HG02571 (cell line): ENCODE measurements around the gene ADAMTS12.

Experiments used
- ATAC-seq: cut with Tn5 transposase; IDR thresholded peaks from one replicate; pipeline ENCODE4 v1.9.1; 2021; ENCODE audit warnings: mild to moderate bottlenecking, moderate library complexity; ENCODE audit not compliant: unreplicated experiment

The ADAMTS12 gene

DNA sequence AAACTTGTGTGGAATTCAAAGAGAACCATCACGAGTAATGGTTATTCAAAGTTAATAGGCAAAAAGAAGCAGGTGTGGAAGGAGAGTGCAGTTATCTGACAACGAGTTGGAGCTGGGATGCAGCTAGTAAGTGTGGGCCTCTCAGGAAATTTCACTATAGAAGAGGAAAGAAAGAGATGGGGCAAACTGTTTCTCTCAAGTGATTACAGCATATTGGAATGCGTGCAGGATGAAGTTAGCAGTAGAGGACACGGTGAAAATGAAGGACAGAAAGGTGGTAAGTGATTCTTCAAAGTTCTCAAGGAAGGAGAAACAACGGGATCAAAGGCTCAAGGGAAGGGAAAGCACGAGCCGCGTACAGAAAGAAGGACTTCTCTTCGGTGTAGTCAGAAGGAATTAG, 84.0 kb downstream of the ADAMTS12 start:
- no peak for ATAC-seq

DNA sequence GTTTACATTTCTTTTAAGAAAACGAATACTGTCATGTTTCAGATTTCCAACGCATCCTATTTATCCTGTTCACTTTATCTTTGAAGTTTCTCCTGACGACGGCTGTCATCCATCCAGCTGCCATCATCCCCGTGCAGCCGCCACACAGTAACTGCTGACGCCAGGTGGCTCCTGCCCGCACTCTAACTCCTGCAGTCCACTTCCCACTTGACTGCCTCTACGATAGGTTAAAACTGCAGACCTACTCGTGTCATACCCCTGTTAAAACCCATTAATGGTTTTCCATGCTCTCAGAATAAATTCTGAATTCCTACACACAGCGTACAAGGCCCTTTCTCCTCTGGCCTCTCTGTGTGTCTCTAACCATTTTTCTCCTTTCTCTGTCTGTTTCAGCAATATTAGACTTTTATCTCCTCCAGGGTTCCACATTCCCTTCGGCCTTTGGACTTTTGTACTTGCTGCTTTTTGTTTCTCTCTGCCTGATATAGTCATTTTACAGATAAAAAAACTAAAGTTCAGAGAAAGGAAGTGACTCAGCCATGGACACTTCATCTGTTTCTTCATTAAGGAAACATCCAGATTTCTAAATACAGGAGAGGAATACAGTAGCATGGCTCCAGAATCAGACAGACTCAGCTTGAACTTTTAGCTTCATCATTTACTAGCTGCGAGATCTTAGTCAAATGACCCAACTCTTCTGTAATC, 84.9 kb downstream of the ADAMTS12 start:
- ATAC-seq = no peak

DNA sequence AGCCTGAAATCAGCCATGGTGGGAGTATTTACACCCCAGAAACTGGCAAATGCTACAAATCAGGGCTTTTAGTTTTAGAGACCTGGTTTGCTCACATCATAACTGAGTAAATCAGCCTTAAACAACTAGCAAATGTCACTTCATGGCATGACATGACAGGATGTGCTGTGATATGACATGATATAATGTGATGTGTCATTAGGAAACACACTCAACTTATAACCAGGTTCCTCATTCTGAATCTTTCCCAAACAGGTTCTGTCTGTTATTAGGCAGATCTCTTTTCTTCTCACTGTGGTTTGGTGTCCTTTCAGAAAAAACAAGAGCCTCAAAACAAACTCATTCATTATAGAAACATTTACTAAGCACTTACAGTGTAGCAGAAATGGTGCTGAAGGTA, 90.5 kb downstream of the ADAMTS12 start:
- ATAC-seq = no peak

DNA sequence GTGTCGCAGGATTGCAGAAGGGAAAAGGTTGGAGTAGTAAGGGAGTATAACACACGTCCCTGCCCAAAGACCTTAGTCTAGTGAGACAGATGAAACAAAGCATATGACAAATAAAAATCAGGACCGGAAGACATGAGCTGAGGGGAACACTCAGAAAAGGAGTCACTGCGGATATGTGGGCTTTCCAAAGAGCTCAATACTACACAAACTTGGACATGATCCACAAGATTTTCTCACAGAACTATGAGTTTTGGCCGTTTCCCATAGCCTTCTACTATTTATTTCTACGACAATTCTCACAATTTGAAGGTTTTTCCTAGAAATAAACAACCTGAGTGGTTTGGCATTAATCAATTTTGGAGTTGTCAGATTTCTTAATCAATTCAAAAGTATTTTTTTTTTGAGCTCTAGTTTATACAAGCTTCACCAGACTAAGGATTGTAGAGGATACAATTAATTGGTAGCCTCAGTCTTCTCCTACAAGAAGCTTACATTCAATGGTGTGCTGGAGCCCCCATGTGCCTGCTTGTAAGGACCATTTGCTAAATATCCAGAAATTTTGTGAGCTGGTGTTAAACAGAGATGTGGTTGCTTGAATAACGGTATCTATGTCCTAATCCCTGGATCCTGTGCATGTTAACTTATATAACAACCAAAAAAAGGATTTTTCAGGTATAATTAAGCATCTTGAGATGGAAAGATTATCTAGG, 91.4 kb downstream of the ADAMTS12 start:
- no peak for ATAC-seq

DNA sequence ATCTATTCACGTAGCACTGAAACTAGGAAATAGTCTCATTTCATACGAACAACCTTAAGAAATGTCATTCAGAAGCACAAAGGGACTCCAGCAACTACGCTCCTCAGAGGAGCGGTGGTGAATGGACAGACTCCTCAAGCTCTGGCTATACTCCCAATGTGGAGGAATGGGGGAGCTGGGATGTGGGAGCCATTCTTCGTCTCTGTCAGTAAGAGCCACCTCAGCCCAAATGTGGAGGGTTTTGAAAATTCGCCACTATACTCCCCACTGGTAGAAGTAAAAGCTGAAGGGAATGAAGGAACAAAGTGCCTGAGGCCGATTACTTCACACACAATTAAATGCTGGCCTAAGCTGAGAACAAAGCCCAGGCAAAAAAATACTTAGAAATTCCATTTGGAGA, 96.3 kb downstream of the ADAMTS12 start:
- ATAC-seq = no peak

DNA sequence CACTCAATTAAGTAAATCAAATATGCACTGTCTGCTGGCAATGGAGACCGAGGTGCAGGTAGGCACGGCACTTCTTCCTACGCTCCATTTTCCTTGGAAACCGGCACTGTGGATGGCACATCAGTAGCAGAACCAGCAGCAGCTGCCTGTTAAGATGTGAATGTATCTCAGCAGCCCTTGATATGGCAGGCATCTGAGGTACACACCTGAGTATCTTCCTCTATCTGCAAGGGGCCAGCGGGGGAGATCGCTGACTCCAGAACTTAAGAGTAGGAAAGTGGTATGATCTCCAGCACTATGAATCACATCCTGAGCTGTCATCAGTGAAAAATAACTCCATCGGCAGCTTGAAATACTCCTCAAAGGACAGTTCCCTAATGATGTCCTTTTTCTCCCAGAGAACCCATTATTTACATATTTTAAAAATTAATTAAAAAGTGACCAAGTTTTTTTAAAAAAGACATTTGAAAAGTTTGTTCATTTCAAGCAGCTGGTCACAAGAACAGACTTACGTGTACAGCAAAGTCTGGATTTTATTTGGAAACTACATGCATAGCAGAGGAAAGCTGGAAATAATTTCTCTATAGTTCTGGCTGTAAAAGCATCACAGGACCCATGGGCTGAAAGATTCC, 97.1 kb downstream of the ADAMTS12 start:
- ATAC-seq = no peak

DNA sequence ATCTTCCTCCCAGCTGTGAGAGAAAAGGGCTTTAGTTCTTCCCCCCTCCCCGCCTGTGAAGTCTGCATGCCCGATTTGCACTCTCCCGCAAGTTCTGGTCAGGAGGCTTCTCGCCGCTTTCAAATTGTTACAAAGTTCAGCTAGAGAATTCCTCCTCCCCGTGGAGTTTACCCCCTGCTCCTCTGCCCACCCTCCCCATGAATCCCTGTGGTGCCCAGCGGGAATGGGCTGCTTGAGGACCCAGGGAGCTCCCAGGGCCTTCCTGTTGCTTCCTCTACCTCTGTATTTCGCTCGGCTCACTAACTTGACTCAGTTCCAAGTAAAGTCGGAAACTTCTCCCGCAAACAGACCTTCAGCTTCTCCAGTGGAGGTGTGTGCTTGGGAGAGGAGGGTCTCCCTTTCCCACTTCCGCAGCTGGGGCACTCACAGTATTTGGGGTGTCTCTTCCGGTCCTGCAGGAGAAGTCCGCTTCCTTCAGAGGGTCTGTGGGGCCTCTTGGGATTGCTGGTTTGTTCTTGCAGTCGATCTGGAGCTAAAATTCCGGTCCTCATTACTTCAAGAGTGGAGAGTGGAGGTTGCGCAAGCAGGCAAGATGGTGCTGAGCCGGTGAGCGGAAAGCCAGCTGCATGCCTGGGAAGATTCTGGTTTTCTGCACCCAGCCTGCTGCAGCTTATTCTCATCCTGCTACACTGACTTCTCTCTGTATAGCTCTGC, 97.8 kb downstream of the ADAMTS12 start:
- no peak for ATAC-seq

DNA sequence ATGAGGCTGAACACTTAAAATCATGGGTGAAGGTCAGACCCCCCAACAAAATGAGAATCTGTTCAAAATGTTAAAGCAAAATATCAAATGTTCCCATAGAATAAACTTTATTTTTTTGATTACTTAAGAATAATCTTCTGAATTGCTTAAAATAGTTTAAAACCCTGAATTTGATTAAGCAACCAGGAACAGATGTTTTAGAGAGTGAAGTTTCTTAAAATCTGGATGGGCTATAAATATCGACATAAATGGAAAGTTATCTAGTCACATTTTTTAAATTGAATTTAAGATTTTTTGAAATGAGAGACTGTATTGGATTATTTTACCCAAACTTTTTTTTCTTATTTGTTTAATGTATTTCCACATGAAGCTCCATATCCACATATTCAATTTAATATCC, 98.5 kb downstream of the ADAMTS12 start:
- no peak for ATAC-seq

DNA sequence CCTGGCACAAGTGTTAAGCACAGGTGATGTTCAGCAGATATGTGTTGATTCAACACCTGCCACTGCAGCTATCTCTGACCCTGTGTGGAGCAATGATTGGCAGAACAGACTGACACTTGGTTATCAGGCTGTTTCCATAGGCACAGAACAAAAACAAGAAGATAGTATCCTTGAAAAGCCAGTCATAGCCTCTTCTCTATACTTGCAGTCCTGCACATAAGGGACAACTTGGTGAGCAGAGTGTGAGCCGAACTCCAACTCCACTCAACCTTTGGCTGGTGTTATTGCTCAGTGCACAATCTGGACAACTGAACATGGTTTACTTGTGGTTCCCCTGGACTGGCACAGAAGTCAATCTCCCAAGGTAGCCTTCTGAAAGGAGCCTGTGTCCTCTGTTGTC, 99.2 kb downstream of the ADAMTS12 start:
- no peak for ATAC-seq

DNA sequence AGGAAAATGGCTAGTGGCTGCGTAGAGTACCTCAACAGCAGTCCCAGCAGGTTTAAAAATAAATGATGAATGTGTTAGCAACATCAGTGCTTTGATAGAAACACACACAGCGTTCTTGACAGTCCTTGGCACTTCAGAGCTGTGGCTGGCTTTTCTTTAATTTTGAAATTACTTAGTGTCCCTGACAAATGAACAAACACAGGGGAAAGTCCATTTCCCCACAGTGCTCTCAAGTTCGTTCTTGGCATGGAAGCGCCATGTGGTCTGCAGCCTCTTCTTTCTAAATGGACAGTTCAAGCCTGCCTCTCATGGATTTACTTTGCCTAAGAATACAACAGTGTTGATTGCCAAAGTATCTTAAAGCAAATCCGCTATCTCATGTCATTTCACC, 102.2 kb downstream of the ADAMTS12 start:
- ATAC-seq = no peak

DNA sequence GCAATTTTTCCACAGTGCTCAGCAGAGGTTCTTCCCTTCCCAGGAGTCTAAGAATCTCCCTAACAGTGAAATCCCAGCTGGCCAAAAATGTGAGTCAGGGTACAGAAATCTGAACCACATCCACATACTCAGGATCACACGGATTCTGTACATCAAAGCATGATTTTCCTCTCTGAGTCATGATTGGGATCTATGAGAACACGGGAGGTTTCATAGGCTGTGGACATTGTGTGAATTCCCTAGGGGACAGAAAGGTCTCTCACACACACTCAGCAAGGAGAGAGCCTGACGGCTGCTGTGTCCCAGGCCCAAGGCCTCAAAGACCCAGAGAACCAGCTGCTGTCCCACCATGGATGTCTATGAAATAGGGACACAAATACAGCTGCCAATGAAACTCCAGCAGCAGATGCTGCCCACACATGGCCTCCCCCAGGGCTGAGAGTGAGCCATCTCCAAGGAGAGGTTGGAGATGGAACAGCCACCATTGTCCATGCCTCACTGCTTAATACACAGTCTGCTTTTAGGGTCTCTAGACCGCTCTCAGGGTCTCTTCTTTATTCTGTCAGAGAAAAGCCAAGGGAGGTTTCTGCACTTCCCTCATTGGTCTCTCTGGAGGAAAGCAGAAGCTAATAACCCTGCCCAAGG, 102.7 kb downstream of the ADAMTS12 start:
- ATAC-seq = no peak

DNA sequence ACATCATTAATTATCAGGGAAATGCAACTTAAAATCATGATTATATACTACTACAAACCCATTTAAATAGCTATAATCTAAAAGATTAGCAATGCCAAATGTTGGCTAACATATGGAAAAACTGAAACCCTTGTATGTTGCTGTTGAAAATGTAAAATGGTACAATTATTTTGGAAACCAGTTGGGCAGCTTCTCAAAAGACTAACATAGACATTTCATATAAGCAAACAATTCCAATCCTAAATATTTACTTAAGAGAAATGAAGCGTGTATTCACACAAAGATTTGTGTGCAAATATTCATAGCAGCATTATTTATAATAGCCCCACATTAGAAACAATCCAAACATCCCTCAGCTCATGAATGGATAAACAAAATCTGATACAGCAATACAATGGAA, 106.2 kb downstream of the ADAMTS12 start:
- ATAC-seq = no peak

DNA sequence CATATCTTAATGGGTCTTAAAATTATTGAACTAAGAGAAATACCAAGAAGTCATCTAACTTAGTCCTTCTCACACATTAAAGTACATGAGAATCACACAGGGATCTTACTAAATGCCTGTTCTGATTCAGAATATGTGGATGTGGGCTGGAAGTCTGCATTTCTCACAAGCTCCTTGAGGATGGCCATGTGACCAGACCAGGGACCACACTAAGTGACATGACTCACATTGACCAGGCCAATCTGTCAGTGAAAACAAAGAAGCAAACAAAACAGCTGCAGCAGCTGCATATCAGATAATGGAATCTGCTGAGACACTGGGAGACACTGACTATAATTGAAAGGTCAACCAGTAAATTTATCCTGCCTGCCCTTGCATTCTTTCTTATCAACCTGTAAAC, 110.5 kb downstream of the ADAMTS12 start:
- ATAC-seq = no peak

DNA sequence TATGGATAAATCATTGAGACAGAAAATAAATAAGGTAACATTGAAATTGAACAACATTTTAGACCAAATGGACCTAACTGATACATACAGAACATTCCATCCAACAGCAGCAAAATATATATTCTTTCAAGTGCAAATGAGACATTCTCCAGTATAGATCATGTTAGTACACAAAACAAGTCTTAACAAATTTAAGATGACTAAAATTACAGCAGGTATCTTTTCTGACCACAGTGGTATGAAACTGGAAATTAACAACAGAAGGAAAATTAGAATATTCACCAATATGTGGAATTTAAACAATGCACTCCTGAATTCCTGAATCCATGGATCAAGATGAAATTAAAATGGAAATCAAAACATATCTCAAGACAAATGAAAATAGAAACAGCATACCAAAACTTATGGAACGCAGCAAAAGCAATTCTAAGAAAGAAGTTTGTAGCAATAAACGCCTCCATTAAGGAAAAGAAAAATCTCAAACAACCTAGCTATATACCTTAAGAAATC, 115.6 kb downstream of the ADAMTS12 start:
- ATAC-seq = no peak

DNA sequence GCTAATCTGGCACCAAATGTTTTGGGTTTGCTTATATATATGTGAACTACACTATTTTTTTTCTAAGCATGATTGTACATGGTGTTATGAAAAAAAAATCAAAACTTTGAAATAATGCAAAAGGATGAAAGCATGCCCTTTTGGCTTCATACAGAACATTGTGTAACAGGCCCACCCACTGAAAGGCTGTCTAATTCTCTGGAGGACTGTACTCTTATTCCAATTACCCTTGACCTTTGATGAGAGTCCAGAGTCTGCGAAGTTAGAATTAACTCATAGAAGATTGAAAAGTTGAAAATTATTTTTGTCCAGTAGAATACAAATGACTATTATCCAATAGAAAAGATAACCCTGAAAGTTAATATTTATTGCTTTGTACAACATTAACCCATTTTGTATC, 117.4 kb downstream of the ADAMTS12 start:
- ATAC-seq = no peak

DNA sequence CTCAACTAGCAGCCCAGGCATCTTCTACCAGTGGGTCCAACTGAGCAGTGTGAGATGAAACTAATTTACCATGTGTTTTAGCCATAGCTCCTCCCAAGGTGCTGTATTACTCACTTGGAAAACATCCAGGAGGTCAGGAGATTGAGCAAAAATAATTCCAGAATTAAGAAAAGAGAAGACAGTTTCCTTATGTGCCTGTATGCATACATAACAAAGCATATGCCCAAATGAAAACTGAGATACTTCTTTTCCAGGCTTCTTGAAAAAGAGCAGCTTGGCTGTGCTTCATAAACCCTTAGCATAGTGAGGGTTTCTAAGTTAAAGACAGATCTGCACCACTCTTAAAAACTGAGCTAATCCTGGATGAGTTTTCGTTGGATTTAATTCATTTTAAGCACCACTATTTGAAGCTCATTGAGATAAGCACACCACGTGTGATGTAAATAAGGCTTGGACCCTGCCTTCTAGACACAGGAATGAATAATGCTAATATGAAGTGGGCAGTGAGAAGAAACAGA, 119.4 kb downstream of the ADAMTS12 start:
- ATAC-seq = no peak

DNA sequence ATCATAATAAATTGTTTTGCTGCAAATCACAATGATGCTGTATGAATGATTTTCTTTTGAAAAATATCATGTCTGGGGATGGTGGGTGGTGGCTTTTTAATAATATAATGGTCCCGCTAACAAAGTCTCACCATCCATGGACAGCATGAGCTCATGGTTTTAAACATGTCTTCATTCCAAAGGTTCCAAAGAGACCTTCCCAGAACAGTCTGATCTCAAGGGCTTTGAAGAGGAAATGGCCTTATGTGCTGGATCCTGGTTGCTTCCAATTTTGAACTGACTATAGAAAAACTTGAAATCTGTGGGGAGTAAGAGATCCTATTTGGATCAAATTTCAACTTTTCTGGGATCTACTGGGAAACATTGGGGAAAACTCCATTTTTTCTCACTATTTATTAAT, 121.8 kb downstream of the ADAMTS12 start:
- no peak for ATAC-seq

DNA sequence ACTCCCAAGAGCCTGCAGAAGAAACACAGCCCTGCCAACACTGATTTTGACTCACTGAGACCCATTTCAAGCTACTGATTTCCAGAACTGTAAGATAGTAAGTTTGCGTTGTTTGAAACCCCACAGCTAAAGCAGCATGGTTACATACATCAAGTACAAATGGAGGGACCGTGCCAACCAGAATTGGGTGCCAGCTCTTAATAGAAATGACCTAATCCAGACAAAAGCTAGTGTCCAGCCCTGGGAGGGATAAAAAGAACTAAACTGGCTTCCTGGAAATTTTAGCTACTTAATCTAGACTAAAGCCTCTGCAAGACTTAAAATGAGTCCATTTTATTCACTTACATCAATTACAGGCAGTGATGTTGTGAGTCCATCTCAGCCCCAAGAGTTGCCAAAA, 122.6 kb downstream of the ADAMTS12 start:
- ATAC-seq = no peak

DNA sequence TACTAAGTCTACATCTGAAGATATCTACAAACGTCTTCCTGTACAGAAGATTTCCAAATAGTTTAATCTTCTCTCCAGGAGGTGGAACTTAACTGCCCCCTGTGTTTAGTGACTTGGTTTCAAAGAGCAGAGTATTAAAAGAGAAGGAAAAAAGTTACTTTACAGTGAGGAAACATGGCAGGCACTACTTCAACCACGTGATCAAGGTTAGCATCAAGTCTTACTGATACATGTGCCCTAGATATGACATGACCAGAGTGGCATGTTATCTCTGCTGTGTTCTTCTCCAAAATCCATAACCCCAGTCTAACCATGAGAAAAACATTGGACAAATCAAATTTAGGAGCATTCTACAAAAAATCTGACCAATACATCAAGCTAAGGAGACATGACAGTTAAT, 125.8 kb downstream of the ADAMTS12 start:
- no peak for ATAC-seq

DNA sequence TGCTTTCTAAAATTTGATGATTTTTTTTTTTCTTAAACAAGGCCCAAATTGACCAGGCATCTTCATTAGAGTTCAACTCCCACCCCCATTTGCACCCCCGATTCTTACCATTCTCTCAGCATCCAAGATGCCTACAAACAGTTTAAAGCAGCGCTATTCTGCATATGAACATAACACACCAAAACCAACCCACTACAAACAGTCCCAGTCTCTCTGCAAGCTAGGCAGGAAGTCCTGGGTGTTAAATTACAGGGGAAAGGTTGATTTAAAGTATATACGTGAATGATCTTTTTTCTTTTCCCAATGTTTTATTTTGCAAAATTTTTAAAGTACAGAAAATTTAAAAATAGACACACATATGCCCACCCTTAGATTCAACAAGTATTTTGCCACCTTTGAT, 127.0 kb downstream of the ADAMTS12 start:
- no peak for ATAC-seq

DNA sequence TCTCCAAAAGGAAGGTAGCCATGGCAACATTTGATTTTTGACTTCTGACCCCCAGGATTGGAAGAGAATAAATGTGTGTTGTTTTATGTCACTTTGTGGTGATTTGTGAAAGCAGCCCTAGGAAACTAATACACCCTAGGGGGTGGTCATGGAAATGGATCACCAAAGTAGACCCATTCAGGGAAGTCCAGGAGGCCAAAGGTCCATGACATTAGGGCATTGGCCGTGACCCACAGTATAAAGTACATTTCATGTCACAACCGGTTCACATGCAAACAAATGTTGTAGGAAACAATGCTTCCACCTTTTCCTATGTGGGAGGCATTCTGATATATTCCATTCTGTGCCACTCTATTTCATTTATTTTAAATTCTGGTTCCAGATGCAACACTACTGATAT, 128.4 kb downstream of the ADAMTS12 start:
- no peak for ATAC-seq
